GM12874 (cell line): ENCODE results near the gene SLC7A9.

Experiments
- CTCF ChIP-seq: IDR thresholded peaks from 2 replicates; pipeline ENCODE4 v1.5.1; 2011; ENCODE audit warnings: low read depth, mild to moderate bottlenecking, control low read depth, low read length, moderate library complexity; ENCODE audit not compliant: insufficient read depth

SLC7A9 gene

GRCh38 chr19:32891609-32892008, 22.0 kb upstream of the SLC7A9 start:
- no peak for TF ChIP-seq CTCF

- TF ChIP-seq CTCF: no peak
Observed at GRCh38 chr19:32890841-32891240, 21.3 kb upstream of the SLC7A9 start.

- TF ChIP-seq CTCF: no peak
Observed at GRCh38 chr19:32890326-32890725, 20.8 kb upstream of the SLC7A9 start.

GRCh38 chr19:32889137-32889934, 19.8 kb upstream of the SLC7A9 start:
- TF ChIP-seq CTCF: no peak

- TF ChIP-seq CTCF: no peak
Observed at GRCh38 chr19:32887572-32888215, 18.1 kb upstream of the SLC7A9 start.

GRCh38 chr19:32886241-32886640, 16.7 kb upstream of the SLC7A9 start:
- TF ChIP-seq CTCF: no peak

- TF ChIP-seq CTCF: no peak
Observed at GRCh38 chr19:32881766-32882165, 12.2 kb upstream of the SLC7A9 start.
